Tibial nerve (tissue), 3 donors: ENCODE results near the gene THBS1.

Source experiments
- POLR2A ChIP-seq, 2 donors: fragments of 450-650 bp; IDR thresholded peaks; one replicate each; pipeline ENCODE4 v1.6.1; 2017; ENCODE audit warnings: antibody characterized with exemption in 2 of 2, mild to moderate bottlenecking in 2 of 2, moderate library complexity in 2 of 2
- TF ChIP-seq, protein P1 (sequence below), 5 experiments: fragments of 200-600 bp in 3 of 5; fragments of 450-650 bp in 2 of 5; sonication (generic) in 3 of 5; IDR thresholded peaks; one replicate each; pipeline ENCODE4 v1.5.1; 2016 to 2019; ENCODE audit warnings: antibody characterized with exemption in 5 of 5, mild to moderate bottlenecking in 3 of 5, moderate library complexity in 2 of 5

DNA sequence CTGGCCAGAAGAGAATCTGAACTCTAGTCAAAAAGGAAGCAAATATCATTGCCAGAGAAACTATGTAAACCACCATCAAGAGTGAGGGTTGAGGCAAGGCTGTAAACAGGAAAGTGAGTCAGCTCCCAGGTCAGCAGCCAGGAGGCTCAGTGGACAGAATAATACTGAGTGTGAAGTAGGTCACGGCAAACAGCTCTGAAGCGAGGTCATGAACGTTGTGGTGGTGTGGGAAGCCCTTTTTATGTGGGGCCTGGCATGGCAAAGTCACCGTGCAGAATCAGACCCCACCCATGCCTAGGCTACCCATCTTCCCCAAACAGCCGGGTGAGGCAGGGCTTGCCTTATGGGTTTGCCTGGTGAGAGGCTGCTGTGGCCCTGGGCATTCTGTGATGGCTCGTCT, 43.9 kb downstream of the THBS1 start:
- TF ChIP-seq, protein P1, sequence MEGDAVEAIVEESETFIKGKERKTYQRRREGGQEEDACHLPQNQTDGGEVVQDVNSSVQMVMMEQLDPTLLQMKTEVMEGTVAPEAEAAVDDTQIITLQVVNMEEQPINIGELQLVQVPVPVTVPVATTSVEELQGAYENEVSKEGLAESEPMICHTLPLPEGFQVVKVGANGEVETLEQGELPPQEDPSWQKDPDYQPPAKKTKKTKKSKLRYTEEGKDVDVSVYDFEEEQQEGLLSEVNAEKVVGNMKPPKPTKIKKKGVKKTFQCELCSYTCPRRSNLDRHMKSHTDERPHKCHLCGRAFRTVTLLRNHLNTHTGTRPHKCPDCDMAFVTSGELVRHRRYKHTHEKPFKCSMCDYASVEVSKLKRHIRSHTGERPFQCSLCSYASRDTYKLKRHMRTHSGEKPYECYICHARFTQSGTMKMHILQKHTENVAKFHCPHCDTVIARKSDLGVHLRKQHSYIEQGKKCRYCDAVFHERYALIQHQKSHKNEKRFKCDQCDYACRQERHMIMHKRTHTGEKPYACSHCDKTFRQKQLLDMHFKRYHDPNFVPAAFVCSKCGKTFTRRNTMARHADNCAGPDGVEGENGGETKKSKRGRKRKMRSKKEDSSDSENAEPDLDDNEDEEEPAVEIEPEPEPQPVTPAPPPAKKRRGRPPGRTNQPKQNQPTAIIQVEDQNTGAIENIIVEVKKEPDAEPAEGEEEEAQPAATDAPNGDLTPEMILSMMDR (IDR thresholded peaks at IDR 0.05) = no peak
- TF ChIP-seq POLR2A (IDR thresholded peaks at IDR 0.05) = no peak
